DMS79 (cell line): ENCODE data around the gene ACP4.
"Not testable (repeated sequence)": the region's sequence is repeated elsewhere in the genome, so short reads cannot be mapped to it uniquely, and the experiment has no call there.

Experiments
- DNase-seq: peaks from one replicate; lab custom pipeline; 2025; lab: John Stamatoyannopoulos, UW

The ACP4 gene

GRCh38 chr19:50776131-50776530, 14.1 kb upstream of the ACP4 start:
- DNase-seq: no peak

GRCh38 chr19:50777261-50777660, 13.0 kb upstream of the ACP4 start:
- DNase-seq: no peak

- DNase-seq: peak; percentile 3
Measured at GRCh38 chr19:50777830-50778303, 12.3 kb upstream of the ACP4 start.

GRCh38 chr19:50778906-50779430, 11.2 kb upstream of the ACP4 start:
- no peak for DNase-seq

GRCh38 chr19:50779504-50780457, 10.4 kb upstream of the ACP4 start:
- DNase-seq: no peak

- no peak for DNase-seq
Measured at GRCh38 chr19:50780753-50781435, 9.3 kb upstream of the ACP4 start.

GRCh38 chr19:50783848-50784152, 6.4 kb upstream of the ACP4 start:
- DNase-seq: not testable (repeated sequence)

- DNase-seq: no peak
Measured at GRCh38 chr19:50784710-50785109, 5.5 kb upstream of the ACP4 start.

- no peak for DNase-seq
Measured at GRCh38 chr19:50785329-50785728, 4.9 kb upstream of the ACP4 start.

GRCh38 chr19:50790922-50791467, 780 bp downstream of the ACP4 start:
- DNase-seq: no peak

GRCh38 chr19:50791594-50792271, 1.5 kb downstream of the ACP4 start:
- DNase-seq: no peak

GRCh38 chr19:50792272-50793250, 2.3 kb downstream of the ACP4 start:
- DNase-seq: no peak

GRCh38 chr19:50793558-50794065, 3.4 kb downstream of the ACP4 start:
- no peak for DNase-seq

- DNase-seq: no peak
Measured at GRCh38 chr19:50794074-50794875, 4.1 kb downstream of the ACP4 start.

GRCh38 chr19:50794876-50795663, 4.9 kb downstream of the ACP4 start:
- DNase-seq: no peak

GRCh38 chr19:50795664-50796073, 5.5 kb downstream of the ACP4 start:
- no peak for DNase-seq

- DNase-seq: no peak
Measured at GRCh38 chr19:50796128-50796633, 6.0 kb downstream of the ACP4 start.

GRCh38 chr19:50796634-50797428, 6.6 kb downstream of the ACP4 start:
- no peak for DNase-seq
